Heart left ventricle (tissue), 13 donors: ENCODE data around the gene DIAPH2.
"Not testable (repeated sequence)": the region's sequence is repeated elsewhere in the genome, so short reads cannot be mapped to it uniquely, and the experiment has no call there.

Source experiments
- POLR2A ChIP-seq, 2 donors: fragments of 450-650 bp; IDR thresholded peaks; one replicate each; pipeline ENCODE4 v1.6.1; 2017; ENCODE audit warnings: antibody characterized with exemption in 2 of 2, mild to moderate bottlenecking in 2 of 2, moderate library complexity in 2 of 2
- TF ChIP-seq, protein P1 (sequence below), 12 donors: fragments of 200-600 bp; sonication (generic) in 4 of 12; IDR thresholded peaks; one replicate each; pipeline versions ENCODE4 v1.5.0 to v1.8.0; 2018 to 2022; ENCODE audit warnings: antibody characterized with exemption in 12 of 12, mild to moderate bottlenecking in 5 of 12
- donor health status: ischemic (EF 13 %, LVEDD 7.1; RV severe dilation, severe dysfunction).
- donor health status: DM: no; HTN: yes; CAD: no.
- donor health status: DM: no; HTN: no; CAD: no.
- donor health status: ischemic (EF 25% LVEDD 6.9; RV normal size, moderate dysfunction).
- donor health status: ischemic (EF 25% LVEDD 5.7; RV mildly dilated, moderate dysfunction).
- donor health status: ischemic (EF 35%, LVEDD 5.7; RV mildly dilated, moderate dysfunction).
- donor health status: nonischemic (EF 11% LVEDD 7.7; RV severe dilation, severe dysfunction).
- donor health status: DM: yes; HTN: yes; CAD: no.
- donor health status: PGD.
- donor health status: ischemic (EF 29% LVEDD 5.4; RV normal size, mild dysfunction).
- donor health status: nonischemic (EF 23%, LVEDD 6.1; RV moderate dilation, normal function).

DNA sequence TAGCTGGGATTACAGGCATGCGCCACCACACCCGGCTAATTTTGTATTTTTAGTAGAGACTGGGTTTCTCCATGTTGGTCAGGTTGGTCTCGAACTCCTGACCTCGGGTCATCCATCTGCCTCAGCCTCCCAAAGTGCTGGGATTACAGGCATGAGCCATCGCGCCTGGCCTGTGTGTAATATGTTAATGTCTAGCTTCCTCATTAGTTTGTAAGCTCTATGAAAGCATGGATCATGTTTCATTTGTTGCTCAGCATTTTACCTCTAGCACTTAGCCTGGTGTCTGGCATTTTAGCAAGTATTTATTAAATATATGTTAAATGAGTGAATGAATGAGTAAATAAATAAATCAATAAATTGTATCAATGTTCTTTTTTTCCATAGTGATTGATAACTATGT lies 29.8 kb downstream of the DIAPH2 start:
- not testable (repeated sequence) for TF ChIP-seq POLR2A (IDR thresholded peaks at IDR 0.05)
- TF ChIP-seq, protein P1, sequence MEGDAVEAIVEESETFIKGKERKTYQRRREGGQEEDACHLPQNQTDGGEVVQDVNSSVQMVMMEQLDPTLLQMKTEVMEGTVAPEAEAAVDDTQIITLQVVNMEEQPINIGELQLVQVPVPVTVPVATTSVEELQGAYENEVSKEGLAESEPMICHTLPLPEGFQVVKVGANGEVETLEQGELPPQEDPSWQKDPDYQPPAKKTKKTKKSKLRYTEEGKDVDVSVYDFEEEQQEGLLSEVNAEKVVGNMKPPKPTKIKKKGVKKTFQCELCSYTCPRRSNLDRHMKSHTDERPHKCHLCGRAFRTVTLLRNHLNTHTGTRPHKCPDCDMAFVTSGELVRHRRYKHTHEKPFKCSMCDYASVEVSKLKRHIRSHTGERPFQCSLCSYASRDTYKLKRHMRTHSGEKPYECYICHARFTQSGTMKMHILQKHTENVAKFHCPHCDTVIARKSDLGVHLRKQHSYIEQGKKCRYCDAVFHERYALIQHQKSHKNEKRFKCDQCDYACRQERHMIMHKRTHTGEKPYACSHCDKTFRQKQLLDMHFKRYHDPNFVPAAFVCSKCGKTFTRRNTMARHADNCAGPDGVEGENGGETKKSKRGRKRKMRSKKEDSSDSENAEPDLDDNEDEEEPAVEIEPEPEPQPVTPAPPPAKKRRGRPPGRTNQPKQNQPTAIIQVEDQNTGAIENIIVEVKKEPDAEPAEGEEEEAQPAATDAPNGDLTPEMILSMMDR (IDR thresholded peaks at IDR 0.05): not testable (repeated sequence)
